Liver (tissue), 9 donors: ENCODE data around the gene SFXN5. TPM values are rescaled to one million over a fixed set of nuclear protein-coding genes. Genes with fewer than 3 reads are reported as not detected.

ENCODE experiments used
- DNase-seq: peaks from one replicate; pipeline ENCODE4 v3.0.0-alpha.2; 2017; ENCODE audit warnings: low spot score
- H3K27ac ChIP-seq, 2 donors: one replicate each; pipeline ENCODE4 v1.7.0; 2013; ENCODE audit warnings: inconsistent platforms in 2 of 2, low read length in 2 of 2, control low read depth in 1 of 2, low read depth in 1 of 2, mild to moderate bottlenecking in 1 of 2
- H3K27me3 ChIP-seq, 4 donors: one replicate each; pipeline versions ENCODE4 v1.6.1 to v1.7.0; 2013; ENCODE audit warnings: low read length in 3 of 4, inconsistent platforms in 1 of 4, mild to moderate bottlenecking in 1 of 4, moderate library complexity in 1 of 4; ENCODE audit not compliant: control insufficient read depth in 4 of 4, insufficient read depth in 4 of 4
- H3K36me3 ChIP-seq, 4 donors: one replicate each; pipeline versions ENCODE4 v1.6.1 to v1.7.0; 2013; ENCODE audit warnings: low read length in 3 of 4, mild to moderate bottlenecking in 3 of 4, low read depth in 1 of 4, moderate library complexity in 1 of 4; ENCODE audit not compliant: control insufficient read depth in 4 of 4, insufficient read depth in 3 of 4
- H3K4me1 ChIP-seq, 4 donors: one replicate each; pipeline versions ENCODE4 v1.6.1 to v1.7.0; 2013; ENCODE audit warnings: low read length in 3 of 4, mild to moderate bottlenecking in 3 of 4, moderate library complexity in 1 of 4; ENCODE audit not compliant: control insufficient read depth in 4 of 4, insufficient read depth in 4 of 4
- H3K4me3 ChIP-seq, 3 donors: one replicate each; pipeline versions ENCODE4 v1.6.1 to v1.7.0; 2013; ENCODE audit warnings: low read length in 3 of 3, control low read depth in 1 of 3, low read depth in 1 of 3, mild to moderate bottlenecking in 1 of 3
- H3K9ac ChIP-seq, 2 donors: one replicate each; pipeline ENCODE4 v1.7.0; 2013; ENCODE audit warnings: low read length in 2 of 2, mild to moderate bottlenecking in 2 of 2, moderate library complexity in 2 of 2, control low read depth in 1 of 2, low read depth in 1 of 2
- H3K9me3 ChIP-seq, 4 donors: one replicate each; pipeline versions ENCODE4 v1.6.1 to v1.7.0; 2013; ENCODE audit warnings: low read length in 3 of 4; ENCODE audit not compliant: control insufficient read depth in 4 of 4
- EGR1 ChIP-seq, 2 donors: IDR thresholded peaks; 2 replicates each; pipeline ENCODE4 v1.6.1; 2016 to 2018; ENCODE audit warnings: antibody characterized with exemption in 2 of 2, low read depth in 2 of 2
- FOXA1 ChIP-seq: IDR thresholded peaks from 2 replicates; pipeline ENCODE4 v1.6.1; 2016; ENCODE audit warnings: antibody characterized with exemption
- FOXA2 ChIP-seq: IDR thresholded peaks from 2 replicates; pipeline ENCODE4 v1.6.1; 2016; ENCODE audit warnings: antibody characterized with exemption
- GABPA ChIP-seq, 2 donors: IDR thresholded peaks in 1 of 2; conservative IDR thresholded peaks in 1 of 2; 2 replicates each; pipeline ENCODE4 v1.6.1; 2016; ENCODE audit warnings: antibody characterized with exemption in 2 of 2, mild to moderate bottlenecking in 1 of 2, moderate library complexity in 1 of 2
- HNF4A ChIP-seq, 2 donors: conservative IDR thresholded peaks; 2 replicates each; pipeline ENCODE4 v1.6.1; 2016; ENCODE audit warnings: antibody characterized with exemption in 2 of 2, mild to moderate bottlenecking in 2 of 2
- HNF4G ChIP-seq: IDR thresholded peaks from 2 replicates; pipeline ENCODE4 v1.6.1; 2016; ENCODE audit warnings: antibody characterized with exemption
- JUND ChIP-seq, 2 donors: IDR thresholded peaks; 2 replicates each; pipeline ENCODE4 v1.6.1; 2016; ENCODE audit warnings: antibody characterized with exemption in 2 of 2
- MAX ChIP-seq: IDR thresholded peaks from 2 replicates; pipeline ENCODE4 v1.6.1; 2016; ENCODE audit warnings: antibody characterized with exemption
- NR2F2 ChIP-seq: IDR thresholded peaks from 2 replicates; pipeline ENCODE4 v1.6.1; 2016; ENCODE audit warnings: antibody characterized with exemption
- RAD21 ChIP-seq, 2 donors: IDR thresholded peaks; 2 replicates each; pipeline ENCODE4 v1.6.1; 2016; ENCODE audit warnings: antibody characterized with exemption in 2 of 2, mild to moderate bottlenecking in 2 of 2
- REST ChIP-seq: IDR thresholded peaks from 2 replicates; pipeline ENCODE4 v1.6.1; 2016; ENCODE audit warnings: antibody characterized with exemption, mild to moderate bottlenecking
- RXRA ChIP-seq, 2 donors: IDR thresholded peaks; 2 replicates each; pipeline ENCODE4 v1.6.1; 2017 to 2018; ENCODE audit warnings: antibody characterized with exemption in 2 of 2, mild to moderate bottlenecking in 1 of 2
- SP1 ChIP-seq: IDR thresholded peaks from 2 replicates; pipeline ENCODE4 v1.6.1; 2018; ENCODE audit warnings: antibody characterized with exemption, mild to moderate bottlenecking
- TAF1 ChIP-seq: conservative IDR thresholded peaks from 2 replicates; pipeline ENCODE4 v1.6.1; 2016; ENCODE audit warnings: antibody characterized with exemption, mild to moderate bottlenecking
- YY1 ChIP-seq: IDR thresholded peaks from 2 replicates; pipeline ENCODE4 v1.6.1; 2016; ENCODE audit warnings: antibody characterized with exemption, mild to moderate bottlenecking
- WGBS: extraction: QIAGEN DNeasy Blood & Tissue Kit; methylation state at CpG from one replicate; pipeline ENCODE4 v1.1.7; 2013; 5-methylcytosine and 5-hydroxymethylcytosine counted together
- polyA plus RNA-seq, 2 donors: library from polyadenylated mRNA; stranded (reverse) in 1 of 2; unstranded in 1 of 2; fragments of 200-250 nt in 1 of 2; fragments of >200 nt in 1 of 2; fragmentation: Nextera tagmentation in 1 of 2; extraction: Ambion mirVana in 1 of 2; gene quantifications; one replicate each; pipeline versions ENCODE4 v1.2.1 to v1.2.3, GENCODE V29; 2013 to 2015
- total RNA-seq, 2 donors: library from RNA; depleted of rRNA; stranded (reverse); fragments of >200 nt; gene quantifications; one replicate each; pipeline ENCODE4 v1.2.3, GENCODE V29; 2014
- TF ChIP-seq, protein P1 (sequence below): IDR thresholded peaks from 2 replicates; pipeline ENCODE4 v1.6.1; 2016; ENCODE audit warnings: antibody characterized with exemption
- TF ChIP-seq, protein P2 (sequence below): IDR thresholded peaks from 2 replicates; pipeline ENCODE4 v1.6.1; 2016; ENCODE audit warnings: antibody characterized with exemption
- TF ChIP-seq, protein P3 (sequence below): fragments of 150-350 bp; IDR thresholded peaks from 2 replicates; pipeline ENCODE4 v1.5.1; 2017; ENCODE audit warnings: improper control_type of control experiment, low read depth, low read length; ENCODE audit not compliant: missing input control
- donor health status: healthy.
- donor health status: healthy.
- donor health status: healthy.
- donor health status: healthy.
- donor health status: healthy.

The SFXN5 gene
- total and polyA plus RNA-seq, 4 donors = 23.3 to 58.2 (median 29.5) TPM

- Histone ChIP-seq H3K4me3 (no peak overlapping the region), H3K27me3 (no peaks in the 10 kb centered on the region), H3K27ac (no peak overlapping the region), H3K9me3 (no peaks in the 10 kb centered on the region), H3K36me3 (peaks cover 0 to 6% (median 0%) of the 10 kb centered on the region in 4 donors), H3K4me1 (peaks cover 0 to 2% (median 0%) of the 10 kb centered on the region in 4 donors), H3K9ac (no peak overlapping the region)
- WGBS = 91% methylated on average over 11 of the region's 11 CpGs
- DNase-seq = no peak
- TF ChIP-seq TAF1 (no peak), JUND (IDR thresholded peaks at IDR 0.05) (no peak), RXRA (IDR thresholded peaks at IDR 0.05) (no peak), HNF4A (conservative IDR thresholded peaks at IDR 0.05) (no peak), HNF4G (no peak)
Measured at GRCh38 chr2:73091696-73092095, 20.2 kb upstream of the SFXN5 start.

DNA sequence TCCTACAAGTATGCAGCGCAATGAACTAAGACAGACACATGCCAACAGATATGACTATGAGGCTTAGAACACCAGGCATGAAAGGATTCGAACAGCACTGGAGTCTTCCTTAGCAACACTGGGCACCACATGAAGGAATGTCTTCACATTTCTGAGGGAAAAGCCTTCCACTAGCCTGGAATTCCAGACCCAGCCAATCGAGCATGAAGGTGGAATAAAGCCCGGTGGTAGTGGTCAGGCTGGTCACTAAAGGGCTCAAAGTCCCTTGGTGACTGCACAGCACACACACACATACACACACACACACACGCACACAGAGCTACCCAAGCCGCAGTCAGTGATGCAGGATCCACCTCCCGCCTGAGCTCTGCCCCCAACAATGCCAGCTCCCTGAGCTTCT, 19.7 kb upstream of the SFXN5 start:
- Histone ChIP-seq H3K9ac (no peak overlapping the region), H3K27me3 (no peaks in the 10 kb centered on the region), H3K27ac (no peak overlapping the region), H3K4me1 (peaks cover 0 to 2% (median 0%) of the 10 kb centered on the region in 4 donors), H3K36me3 (peaks cover 0 to 6% (median 0%) of the 10 kb centered on the region in 4 donors), H3K4me3 (no peak overlapping the region), H3K9me3 (no peaks in the 10 kb centered on the region)
- TF ChIP-seq NR2F2 (no peak), SP1 (peak; percentile 71), FOXA1 (no peak), RAD21 (IDR thresholded peaks at IDR 0.05) (peak in 1 of 2 donors; percentile 53), MAX (no peak), TAF1 (no peak), GABPA (IDR thresholded peaks at IDR 0.05 in 1 of 2, conservative IDR thresholded peaks at IDR 0.05 in 1 of 2) (no peak), HNF4G (peak; percentile 86), RXRA (IDR thresholded peaks at IDR 0.05) (peak in 1 of 2 donors; percentile 39), HNF4A (conservative IDR thresholded peaks at IDR 0.05) (peak; percentile 84 to 94), EGR1 (IDR thresholded peaks at IDR 0.05; ENCODE audit: low read depth in 2 of 2) (no peak), REST (no peak), FOXA2 (no peak), JUND (IDR thresholded peaks at IDR 0.05) (no peak), YY1 (no peak)
- TF ChIP-seq, protein P1, sequence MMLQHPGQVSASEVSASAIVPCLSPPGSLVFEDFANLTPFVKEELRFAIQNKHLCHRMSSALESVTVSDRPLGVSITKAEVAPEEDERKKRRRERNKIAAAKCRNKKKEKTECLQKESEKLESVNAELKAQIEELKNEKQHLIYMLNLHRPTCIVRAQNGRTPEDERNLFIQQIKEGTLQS = no peak
- TF ChIP-seq, protein P2, sequence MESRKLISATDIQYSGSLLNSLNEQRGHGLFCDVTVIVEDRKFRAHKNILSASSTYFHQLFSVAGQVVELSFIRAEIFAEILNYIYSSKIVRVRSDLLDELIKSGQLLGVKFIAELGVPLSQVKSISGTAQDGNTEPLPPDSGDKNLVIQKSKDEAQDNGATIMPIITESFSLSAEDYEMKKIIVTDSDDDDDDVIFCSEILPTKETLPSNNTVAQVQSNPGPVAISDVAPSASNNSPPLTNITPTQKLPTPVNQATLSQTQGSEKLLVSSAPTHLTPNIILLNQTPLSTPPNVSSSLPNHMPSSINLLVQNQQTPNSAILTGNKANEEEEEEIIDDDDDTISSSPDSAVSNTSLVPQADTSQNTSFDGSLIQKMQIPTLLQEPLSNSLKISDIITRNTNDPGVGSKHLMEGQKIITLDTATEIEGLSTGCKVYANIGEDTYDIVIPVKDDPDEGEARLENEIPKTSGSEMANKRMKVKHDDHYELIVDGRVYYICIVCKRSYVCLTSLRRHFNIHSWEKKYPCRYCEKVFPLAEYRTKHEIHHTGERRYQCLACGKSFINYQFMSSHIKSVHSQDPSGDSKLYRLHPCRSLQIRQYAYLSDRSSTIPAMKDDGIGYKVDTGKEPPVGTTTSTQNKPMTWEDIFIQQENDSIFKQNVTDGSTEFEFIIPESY = no peak
- TF ChIP-seq, protein P3, sequence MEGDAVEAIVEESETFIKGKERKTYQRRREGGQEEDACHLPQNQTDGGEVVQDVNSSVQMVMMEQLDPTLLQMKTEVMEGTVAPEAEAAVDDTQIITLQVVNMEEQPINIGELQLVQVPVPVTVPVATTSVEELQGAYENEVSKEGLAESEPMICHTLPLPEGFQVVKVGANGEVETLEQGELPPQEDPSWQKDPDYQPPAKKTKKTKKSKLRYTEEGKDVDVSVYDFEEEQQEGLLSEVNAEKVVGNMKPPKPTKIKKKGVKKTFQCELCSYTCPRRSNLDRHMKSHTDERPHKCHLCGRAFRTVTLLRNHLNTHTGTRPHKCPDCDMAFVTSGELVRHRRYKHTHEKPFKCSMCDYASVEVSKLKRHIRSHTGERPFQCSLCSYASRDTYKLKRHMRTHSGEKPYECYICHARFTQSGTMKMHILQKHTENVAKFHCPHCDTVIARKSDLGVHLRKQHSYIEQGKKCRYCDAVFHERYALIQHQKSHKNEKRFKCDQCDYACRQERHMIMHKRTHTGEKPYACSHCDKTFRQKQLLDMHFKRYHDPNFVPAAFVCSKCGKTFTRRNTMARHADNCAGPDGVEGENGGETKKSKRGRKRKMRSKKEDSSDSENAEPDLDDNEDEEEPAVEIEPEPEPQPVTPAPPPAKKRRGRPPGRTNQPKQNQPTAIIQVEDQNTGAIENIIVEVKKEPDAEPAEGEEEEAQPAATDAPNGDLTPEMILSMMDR = no peak
- peak; percentile 52 for DNase-seq
- WGBS = 61% methylated on average over 7 of the region's 7 CpGs
